Neural crest cell (in vitro differentiated cells): ENCODE results near the gene MYH9. TPM values are rescaled to one million over a fixed set of nuclear protein-coding genes. Genes with fewer than 3 reads are reported as not detected.

Experiments
- DNase-seq: peaks from one replicate; pipeline ENCODE4 v3.0.0; 2021; ENCODE audit warnings: low read depth, mixed read lengths, low spot score
- H3K27ac Mint-ChIP-seq: one replicate; pipeline ENCODE4 v1.8.0; 2021; ENCODE audit warnings: mild to moderate bottlenecking, mixed read lengths; ENCODE audit not compliant: unreplicated experiment
- H3K27me3 Mint-ChIP-seq: 2 replicates; pipeline ENCODE4 v1.8.0; 2021; ENCODE audit warnings: low read depth, mild to moderate bottlenecking, mixed read lengths
- H3K36me3 Mint-ChIP-seq: 2 replicates; pipeline ENCODE4 v1.8.0; 2021; ENCODE audit warnings: low read depth, mild to moderate bottlenecking, mixed read lengths
- H3K4me1 Mint-ChIP-seq: 2 replicates; pipeline ENCODE4 v1.8.0; 2021; ENCODE audit warnings: mixed read lengths
- H3K4me3 Mint-ChIP-seq: one replicate; pipeline ENCODE4 v1.8.0; 2021; ENCODE audit warnings: mild to moderate bottlenecking, mixed read lengths
- H3K9me3 Mint-ChIP-seq: 2 replicates; pipeline ENCODE4 v1.8.0; 2021; ENCODE audit warnings: mixed read lengths
- CTCF ChIP-seq: fragments of 200-600 bp; sonication (generic); conservative IDR thresholded peaks from 2 replicates; pipeline ENCODE4 v1.5.0; 2021; ENCODE audit warnings: antibody characterized with exemption, mild to moderate bottlenecking
- total RNA-seq: library from RNA; stranded (reverse); gene quantifications from 2 replicates; pipeline ENCODE4 v1.2.1, GENCODE V29; 2021

Gene MYH9
- total RNA-seq, 1 donor from 2014 or later, result 160 TPM

- Mint-ChIP-seq H3K4me1 (no peaks in the 10 kb centered on the region), H3K4me3 (no peak overlapping the region), H3K36me3 (peaks cover 18% of the 10 kb centered on the region), H3K27me3 (no peaks in the 10 kb centered on the region), H3K27ac (no peak overlapping the region), H3K9me3 (no peaks in the 10 kb centered on the region)
- TF ChIP-seq CTCF, result no peak
- DNase-seq, result no peak
Measured at GRCh38 chr22:36300396-36301212, 87.2 kb downstream of the MYH9 start.

GRCh38 chr22:36299911-36300310 is 87.9 kb downstream of the MYH9 start:
- H3K27me3 Mint-ChIP-seq, result no peaks in the 10 kb centered on the region
- peaks cover 21% of the 10 kb centered on the region for H3K36me3 Mint-ChIP-seq
- no peaks in the 10 kb centered on the region for H3K4me1 Mint-ChIP-seq
- no peaks in the 10 kb centered on the region for H3K9me3 Mint-ChIP-seq
- no peak overlapping the region for H3K4me3 Mint-ChIP-seq
- no peak for DNase-seq
- no peak overlapping the region for H3K27ac Mint-ChIP-seq
- no peak for TF ChIP-seq CTCF

- Mint-ChIP-seq H3K27ac (no peak overlapping the region), H3K4me3 (no peak overlapping the region), H3K4me1 (no peaks in the 10 kb centered on the region), H3K9me3 (no peaks in the 10 kb centered on the region), H3K27me3 (no peaks in the 10 kb centered on the region), H3K36me3 (peaks cover 23% of the 10 kb centered on the region)
- no peak for DNase-seq
- no peak for TF ChIP-seq CTCF
Measured at GRCh38 chr22:36299295-36299694, 88.5 kb downstream of the MYH9 start.

- no peaks in the 10 kb centered on the region for H3K27me3 Mint-ChIP-seq
- no peaks in the 10 kb centered on the region for H3K4me1 Mint-ChIP-seq
- no peak for DNase-seq
- H3K4me3 Mint-ChIP-seq, result no peak overlapping the region
- TF ChIP-seq CTCF, result no peak
- H3K9me3 Mint-ChIP-seq, result no peaks in the 10 kb centered on the region
- peak overlapping the region; percentile 27 for H3K27ac Mint-ChIP-seq
- peaks cover 26% of the 10 kb centered on the region for H3K36me3 Mint-ChIP-seq
Measured at GRCh38 chr22:36298601-36299000, 89.2 kb downstream of the MYH9 start.

GRCh38 chr22:36298118-36298517 is 89.6 kb downstream of the MYH9 start:
- H3K4me1 Mint-ChIP-seq, result no peaks in the 10 kb centered on the region
- peaks cover 26% of the 10 kb centered on the region for H3K36me3 Mint-ChIP-seq
- H3K27me3 Mint-ChIP-seq, result no peaks in the 10 kb centered on the region
- no peaks in the 10 kb centered on the region for H3K9me3 Mint-ChIP-seq
- H3K27ac Mint-ChIP-seq, result peak overlapping the region; percentile 27
- DNase-seq, result no peak
- H3K4me3 Mint-ChIP-seq, result no peak overlapping the region
- TF ChIP-seq CTCF, result no peak
